Gastrocnemius medialis (tissue), 4 donors: ENCODE results near the gene TLR4. TPM values are rescaled to one million over a fixed set of nuclear protein-coding genes. Genes with fewer than 3 reads are reported as not detected.

ENCODE experiments used
- ATAC-seq, 2 donors: fragments of 150-250 bp; one replicate each; pipeline ENCODE4 v1.9.1; 2016
- DNase-seq, 2 donors: peaks; one replicate each; pipeline ENCODE4 v3.0.0-alpha.2; 2019
- H3K27ac ChIP-seq, 4 donors: fragments of 200-600 bp; sonication (generic); 1 replicate in 1 of 4; 2 replicates in 3 of 4; pipeline ENCODE4 v1.5.1; 2016 to 2018; ENCODE audit warnings: mild to moderate bottlenecking in 2 of 4, moderate library complexity in 1 of 4
- H3K27me3 ChIP-seq, 3 donors: fragments of 200-600 bp; sonication (generic) in 2 of 3; 1 replicate in 1 of 3; 2 replicates in 2 of 3; pipeline versions ENCODE4 v1.5.1 to v1.6.0; 2016 to 2019; ENCODE audit warnings: mild to moderate bottlenecking in 1 of 3, moderate library complexity in 1 of 3
- H3K36me3 ChIP-seq, 2 donors: fragments of 200-600 bp; sonication (generic) in 1 of 2; one replicate each; pipeline ENCODE4 v1.5.1; 2017 to 2018
- H3K4me1 ChIP-seq, 2 donors: fragments of 200-600 bp; sonication (generic) in 1 of 2; one replicate each; pipeline ENCODE4 v1.5.1; 2016 to 2017; ENCODE audit warnings: mild to moderate bottlenecking in 2 of 2
- H3K4me3 ChIP-seq, 4 donors: fragments of 200-600 bp; sonication (generic) in 3 of 4; 1 replicate in 1 of 4; 2 replicates in 3 of 4; pipeline ENCODE4 v1.5.1; 2016 to 2019; ENCODE audit warnings: mild to moderate bottlenecking in 2 of 4
- H3K9me3 ChIP-seq, 3 donors: fragments of 200-600 bp; sonication (generic) in 2 of 3; 1 replicate in 1 of 3; 2 replicates in 2 of 3; pipeline ENCODE4 v1.5.1; 2016 to 2019
- POLR2A ChIP-seq, 2 donors: fragments of 450-650 bp; IDR thresholded peaks; one replicate each; pipeline ENCODE4 v1.6.1; 2017; ENCODE audit warnings: antibody characterized with exemption in 2 of 2, mild to moderate bottlenecking in 2 of 2, moderate library complexity in 2 of 2
- in situ Hi-C, 4 donors: fragments of 200-750 bp; cut with MboI; loops; one replicate each; pipeline versions ENCODE4 v1.15.0 to v1.8.0; 2017; ENCODE audit warnings: low sequenced_read_pairs in 4 of 4
- intact Hi-C: fragments of 100-400 bp; cut with DNase I; formaldehyde crosslinking; loops from one replicate; pipeline ENCODE4 v1.15.1; 2023; ENCODE audit warnings: low total_unique reads
- total RNA-seq, 4 donors: library from RNA; depleted of rRNA; stranded (reverse); fragments of >200 nt; gene quantifications; one replicate each; pipeline versions ENCODE4 v1.1.0 to v1.2.3, GENCODE V29; 2016
- TF ChIP-seq, protein P1 (sequence below), 5 experiments: fragments of 450-650 bp in 3 of 5; fragments of 200-600 bp in 2 of 5; sonication (generic) in 2 of 5; IDR thresholded peaks in 4 of 5; conservative IDR thresholded peaks in 1 of 5; 1 replicate in 4 of 5; 2 replicates in 1 of 5; pipeline ENCODE4 v1.5.1; 2016 to 2019; ENCODE audit warnings: antibody characterized with exemption in 5 of 5, mild to moderate bottlenecking in 3 of 5, moderate library complexity in 3 of 5

TLR4 gene
- total RNA-seq, 4 donors from 2014 or later: 7.5 to 10.3 (median 8.3) TPM

DNA sequence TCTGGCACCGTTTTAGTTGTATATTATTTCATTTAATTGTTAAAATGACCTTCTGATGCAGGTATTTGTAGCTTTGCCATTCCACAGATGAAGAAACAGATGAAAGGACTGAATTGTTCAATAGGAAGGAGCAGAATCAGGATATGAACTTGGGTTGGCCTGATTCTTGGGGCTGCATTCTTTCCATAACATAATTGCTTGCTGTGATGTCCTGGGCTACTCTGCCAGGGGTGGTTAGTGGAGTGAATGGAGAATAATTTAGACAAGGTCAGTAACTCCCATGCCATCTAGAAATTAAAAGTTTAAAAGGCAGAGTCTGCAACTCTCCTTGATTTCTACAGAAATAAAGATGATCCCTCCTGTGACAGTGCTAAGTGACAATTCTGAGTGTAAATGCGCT, 15.9 kb downstream of the TLR4 start:
- in situ Hi-C loops (no loop called here), intact Hi-C loops (no loop called here)
- ATAC-seq (no peak), DNase-seq (no peak)
- TF ChIP-seq POLR2A (IDR thresholded peaks at IDR 0.05): no peak
- H3K9me3 ChIP-seq: no peaks in the 10 kb centered on the region
- H3K27ac ChIP-seq: peak overlapping the region; percentile 42 to 59 (median 50)
- no peak overlapping the region for H3K4me3 ChIP-seq
- no peaks in the 10 kb centered on the region for H3K27me3 ChIP-seq
- H3K36me3 ChIP-seq: no peaks in the 10 kb centered on the region
- peaks cover 28 to 41% of the 10 kb centered on the region in 2 donors for H3K4me1 ChIP-seq

DNA sequence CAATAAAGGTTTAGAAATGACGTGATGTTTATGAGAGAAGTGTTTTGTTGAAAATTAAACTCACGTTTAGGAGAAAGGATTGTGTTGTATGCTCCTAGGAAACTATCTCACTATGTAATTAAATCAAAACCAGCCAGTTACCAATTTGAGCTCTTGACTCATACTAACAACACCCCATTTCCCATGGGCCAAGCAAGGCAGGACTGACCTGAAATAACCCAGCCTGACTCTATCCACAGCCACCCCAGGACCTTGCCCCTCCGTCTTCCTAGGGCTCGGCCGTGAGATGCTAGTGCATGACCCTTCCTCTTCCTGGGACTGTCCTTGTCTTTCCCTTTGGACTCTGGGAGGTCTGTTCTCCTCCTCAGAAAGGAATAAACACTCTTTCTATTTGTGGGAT, 16.4 kb downstream of the TLR4 start:
- intact Hi-C loops: no loop called here
- H3K27ac ChIP-seq: peak overlapping the region; percentile 42 to 59 (median 50)
- TF ChIP-seq, protein P1, sequence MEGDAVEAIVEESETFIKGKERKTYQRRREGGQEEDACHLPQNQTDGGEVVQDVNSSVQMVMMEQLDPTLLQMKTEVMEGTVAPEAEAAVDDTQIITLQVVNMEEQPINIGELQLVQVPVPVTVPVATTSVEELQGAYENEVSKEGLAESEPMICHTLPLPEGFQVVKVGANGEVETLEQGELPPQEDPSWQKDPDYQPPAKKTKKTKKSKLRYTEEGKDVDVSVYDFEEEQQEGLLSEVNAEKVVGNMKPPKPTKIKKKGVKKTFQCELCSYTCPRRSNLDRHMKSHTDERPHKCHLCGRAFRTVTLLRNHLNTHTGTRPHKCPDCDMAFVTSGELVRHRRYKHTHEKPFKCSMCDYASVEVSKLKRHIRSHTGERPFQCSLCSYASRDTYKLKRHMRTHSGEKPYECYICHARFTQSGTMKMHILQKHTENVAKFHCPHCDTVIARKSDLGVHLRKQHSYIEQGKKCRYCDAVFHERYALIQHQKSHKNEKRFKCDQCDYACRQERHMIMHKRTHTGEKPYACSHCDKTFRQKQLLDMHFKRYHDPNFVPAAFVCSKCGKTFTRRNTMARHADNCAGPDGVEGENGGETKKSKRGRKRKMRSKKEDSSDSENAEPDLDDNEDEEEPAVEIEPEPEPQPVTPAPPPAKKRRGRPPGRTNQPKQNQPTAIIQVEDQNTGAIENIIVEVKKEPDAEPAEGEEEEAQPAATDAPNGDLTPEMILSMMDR (IDR thresholded peaks at IDR 0.05 in 4 of 5, conservative IDR thresholded peaks at IDR 0.05 in 1 of 5): no peak
- no peak for TF ChIP-seq POLR2A (IDR thresholded peaks at IDR 0.05)
- ATAC-seq (peak; percentile 79 to 83), DNase-seq (peak; percentile 44 to 50)
- in situ Hi-C loops: no loop called here
- H3K4me3 ChIP-seq: no peak overlapping the region
- no peaks in the 10 kb centered on the region for H3K36me3 ChIP-seq
- no peaks in the 10 kb centered on the region for H3K27me3 ChIP-seq
- H3K4me1 ChIP-seq: peaks cover 28 to 41% of the 10 kb centered on the region in 2 donors
- no peaks in the 10 kb centered on the region for H3K9me3 ChIP-seq

DNA sequence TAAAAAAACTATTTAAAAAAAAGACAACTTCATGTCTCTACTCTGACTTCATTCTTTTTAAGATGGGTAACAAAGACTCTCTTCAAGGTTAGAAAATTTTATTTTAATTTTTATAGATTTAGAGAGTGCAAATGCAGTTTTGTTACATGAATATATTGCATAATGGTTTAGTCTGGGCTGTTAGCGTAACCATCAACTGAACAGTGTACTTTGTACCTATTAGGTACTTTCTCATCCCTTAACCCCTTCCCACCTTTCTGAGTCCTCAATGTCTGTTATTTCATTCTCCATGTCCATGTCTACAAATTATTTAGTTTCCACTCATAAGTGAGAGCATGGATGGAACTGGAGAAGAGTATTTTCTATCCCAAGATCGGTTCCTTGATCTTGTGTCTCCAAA, 16.8 kb downstream of the TLR4 start:
- in situ Hi-C loops: no loop called here
- Histone ChIP-seq H3K27ac (peak overlapping the region in 3 of 4 donors; percentile 32 to 59 (median 45)), H3K36me3 (no peaks in the 10 kb centered on the region), H3K9me3 (no peaks in the 10 kb centered on the region), H3K4me3 (no peak overlapping the region), H3K27me3 (no peaks in the 10 kb centered on the region), H3K4me1 (peaks cover 28 to 41% of the 10 kb centered on the region in 2 donors)
- intact Hi-C loops: no loop called here
- ATAC-seq (no peak), DNase-seq (no peak)
- TF ChIP-seq POLR2A (IDR thresholded peaks at IDR 0.05): no peak
- TF ChIP-seq, protein P1 (IDR thresholded peaks at IDR 0.05 in 4 of 5, conservative IDR thresholded peaks at IDR 0.05 in 1 of 5): no peak

DNA sequence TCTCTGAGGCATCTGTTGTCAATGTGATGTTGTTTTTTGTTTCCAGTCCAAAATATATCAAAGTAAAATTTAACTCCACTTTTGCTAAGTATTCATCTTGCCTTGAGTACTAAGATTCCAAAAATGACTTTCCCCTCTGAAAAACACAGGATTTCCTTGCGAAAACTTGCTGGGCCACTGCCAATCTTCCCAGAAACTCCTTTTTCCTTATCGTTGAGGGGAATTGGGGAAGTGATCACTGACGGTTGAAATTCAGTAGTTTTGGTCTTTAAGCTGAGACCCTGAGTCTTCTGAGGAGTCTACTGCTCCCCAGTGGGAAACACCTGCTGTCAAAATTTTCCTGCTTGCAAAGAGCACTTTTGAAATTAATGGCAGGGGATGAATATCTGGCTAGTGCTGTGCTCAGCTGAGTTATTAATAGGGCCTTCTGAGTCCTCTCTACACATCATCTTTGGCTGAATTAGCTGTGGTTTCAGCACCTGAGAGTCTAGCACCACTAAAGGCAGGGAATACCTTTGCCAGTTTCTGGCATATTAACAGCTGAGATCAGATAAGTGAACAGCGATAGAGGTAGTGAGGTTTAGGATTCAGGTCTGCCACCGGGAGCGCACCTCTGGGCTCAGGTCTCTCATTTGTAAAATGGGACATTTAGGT, 18.0 kb downstream of the TLR4 start:
- H3K27ac ChIP-seq: peak overlapping the region in 3 of 4 donors; percentile 32 to 59 (median 45)
- no peak for DNase-seq
- intact Hi-C loops: no loop called here

DNA sequence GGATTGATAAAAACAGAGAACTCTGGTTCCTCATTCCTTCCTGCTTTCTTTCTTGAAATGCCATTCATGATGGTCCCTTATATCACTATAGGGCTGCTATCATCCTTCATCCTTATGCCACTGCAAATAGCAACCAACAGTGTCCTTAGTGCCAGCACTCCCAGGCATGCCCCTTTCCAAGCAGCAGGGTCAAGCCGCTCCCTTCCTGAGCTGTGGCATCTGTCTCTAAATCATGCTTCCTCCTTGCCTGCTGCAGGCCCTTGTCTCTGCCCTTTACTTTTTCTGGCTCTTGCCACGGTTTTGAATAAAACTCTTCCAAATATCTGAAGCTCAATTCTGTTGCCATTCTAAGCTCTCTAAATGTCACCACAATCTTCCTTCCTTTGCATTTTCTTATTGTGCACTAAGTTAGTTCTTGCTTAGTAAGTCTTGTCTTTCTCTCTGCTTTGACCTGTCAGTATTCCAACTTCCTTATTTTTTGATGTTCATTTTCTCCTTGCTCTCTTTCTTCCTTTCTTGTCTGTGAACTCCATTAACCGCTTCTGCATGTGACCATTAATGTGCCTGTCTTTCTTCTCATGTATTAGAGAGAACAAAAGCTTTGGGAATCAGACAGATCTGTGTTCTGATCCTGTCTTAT, 19.9 kb downstream of the TLR4 start:
- H3K9me3 ChIP-seq: no peaks in the 10 kb centered on the region
- no peak for TF ChIP-seq POLR2A (IDR thresholded peaks at IDR 0.05)
- TF ChIP-seq, protein P1 (IDR thresholded peaks at IDR 0.05 in 4 of 5, conservative IDR thresholded peaks at IDR 0.05 in 1 of 5): no peak
- peaks cover 18 to 33% of the 10 kb centered on the region in 2 donors for H3K4me1 ChIP-seq
- H3K36me3 ChIP-seq: no peaks in the 10 kb centered on the region
- H3K27ac ChIP-seq: peak overlapping the region in 3 of 4 donors; percentile 9 to 45 (median 12)
- no peak overlapping the region for H3K4me3 ChIP-seq
- in situ Hi-C loops (no loop called here), intact Hi-C loops (no loop called here)
- DNase-seq (no peak), ATAC-seq (no peak)
- no peaks in the 10 kb centered on the region for H3K27me3 ChIP-seq

More for the DNA sequence above, 18.0 kb downstream of the TLR4 start:
- ATAC-seq: no peak
- H3K27me3 ChIP-seq: no peaks in the 10 kb centered on the region
- in situ Hi-C loops: no loop called here
- TF ChIP-seq, protein P1 (IDR thresholded peaks at IDR 0.05 in 4 of 5, conservative IDR thresholded peaks at IDR 0.05 in 1 of 5): no peak
- TF ChIP-seq POLR2A (IDR thresholded peaks at IDR 0.05): no peak
- no peak overlapping the region for H3K4me3 ChIP-seq
- peaks cover 28 to 41% of the 10 kb centered on the region in 2 donors for H3K4me1 ChIP-seq
- no peaks in the 10 kb centered on the region for H3K9me3 ChIP-seq
- H3K36me3 ChIP-seq: no peaks in the 10 kb centered on the region
